ENCODE data around the gene ACADSB. TPM values are rescaled to one million over a fixed set of nuclear protein-coding genes. Genes with fewer than 3 reads are reported as not detected.
A peak's percentile ranks its signal among the peaks of the same experiment; 100 is the strongest.

The ACADSB gene
- total RNA-seq, 1 experiment from 2014 or later: 9.6 TPM

DNA sequence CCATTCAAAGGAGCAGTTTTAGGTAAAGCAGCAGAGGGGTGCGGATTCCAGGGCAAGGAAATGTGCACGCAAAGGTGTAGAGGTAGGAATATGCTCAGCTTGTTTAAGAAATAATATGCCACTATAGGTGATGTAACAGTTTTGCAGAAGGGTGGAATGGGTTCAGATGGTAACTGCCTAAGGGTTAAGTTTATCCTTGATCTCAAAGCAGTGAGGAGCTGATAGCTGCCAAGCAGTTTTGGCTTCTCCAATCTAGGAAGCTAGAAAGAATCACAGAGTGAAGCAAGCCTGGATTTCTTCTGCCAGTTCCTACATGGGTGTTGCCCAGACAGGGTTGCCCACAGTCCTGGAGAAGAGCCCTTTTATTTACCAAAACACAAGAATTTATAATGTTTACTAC is 6.0 kb downstream of the ACADSB start:
- DNase-seq: no peak
- H3K36me3 ChIP-seq: no peaks in the 10 kb centered on the region
- H3K27ac ChIP-seq: no peak overlapping the region
- H3K27me3 ChIP-seq: no peaks in the 10 kb centered on the region
- peaks cover under 1% of the 10 kb centered on the region; the same call in 1 of the 2 replicates for H3K4me1 ChIP-seq
- no peak overlapping the region for H3K4me3 ChIP-seq
- no peaks in the 10 kb centered on the region for H3K9me3 ChIP-seq (replicated peaks)

GRCh38 chr10:123016228-123016627 is 7.4 kb downstream of the ACADSB start:
- H3K36me3 ChIP-seq: no peaks in the 10 kb centered on the region
- no peaks in the 10 kb centered on the region for H3K4me1 ChIP-seq
- no peak for DNase-seq
- no peak overlapping the region for H3K27ac ChIP-seq
- no peaks in the 10 kb centered on the region for H3K27me3 ChIP-seq
- H3K9me3 ChIP-seq (replicated peaks): no peaks in the 10 kb centered on the region
- no peak overlapping the region for H3K4me3 ChIP-seq

DNA sequence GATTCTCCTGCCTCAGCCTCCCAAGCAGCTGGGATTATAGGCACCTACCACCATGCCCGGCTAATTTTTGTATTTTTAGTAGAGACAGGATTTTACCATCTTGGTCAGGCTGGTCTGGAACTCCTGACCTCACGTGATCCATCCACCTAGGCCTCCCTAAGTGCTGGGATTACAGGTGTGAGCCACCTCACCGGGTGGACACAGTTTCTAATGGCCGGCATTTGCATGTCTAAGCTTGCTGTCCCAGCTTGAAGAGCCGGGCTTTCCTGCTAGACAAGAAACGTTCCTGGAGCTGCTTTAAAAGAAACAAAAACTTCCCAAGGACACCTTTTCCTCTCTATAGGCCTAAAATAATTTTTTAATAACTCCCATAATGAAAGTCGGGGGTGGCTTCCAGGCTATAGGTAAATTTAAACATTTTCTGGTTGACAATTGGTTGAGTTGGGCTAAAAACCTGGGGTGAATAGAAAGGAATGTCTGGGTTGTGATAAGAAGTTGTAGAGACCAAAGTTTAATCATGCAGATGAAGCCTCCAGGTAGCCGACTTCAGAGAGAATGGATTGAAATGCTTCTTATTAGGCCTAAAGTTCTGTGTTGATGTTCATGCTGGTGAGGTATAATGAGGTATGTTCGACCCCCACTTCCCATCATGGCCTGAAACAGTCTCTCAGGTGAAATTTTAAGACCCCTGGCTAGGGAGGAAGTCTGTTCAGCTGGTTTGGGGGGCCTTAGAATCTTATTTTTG is 8.8 kb downstream of the ACADSB start:
- DNase-seq: no peak
- H3K27me3 ChIP-seq: no peaks in the 10 kb centered on the region
- no peaks in the 10 kb centered on the region for H3K36me3 ChIP-seq
- no peaks in the 10 kb centered on the region for H3K4me1 ChIP-seq
- no peak overlapping the region for H3K4me3 ChIP-seq
- H3K27ac ChIP-seq: no peak overlapping the region
- H3K9me3 ChIP-seq (replicated peaks): no peaks in the 10 kb centered on the region

GRCh38 chr10:123018531-123018930 is 9.7 kb downstream of the ACADSB start:
- H3K27me3 ChIP-seq: no peaks in the 10 kb centered on the region
- no peaks in the 10 kb centered on the region for H3K9me3 ChIP-seq (replicated peaks)
- no peak overlapping the region for H3K27ac ChIP-seq
- no peaks in the 10 kb centered on the region for H3K4me1 ChIP-seq
- DNase-seq: no peak
- H3K4me3 ChIP-seq: no peak overlapping the region
- H3K36me3 ChIP-seq: no peaks in the 10 kb centered on the region

DNA sequence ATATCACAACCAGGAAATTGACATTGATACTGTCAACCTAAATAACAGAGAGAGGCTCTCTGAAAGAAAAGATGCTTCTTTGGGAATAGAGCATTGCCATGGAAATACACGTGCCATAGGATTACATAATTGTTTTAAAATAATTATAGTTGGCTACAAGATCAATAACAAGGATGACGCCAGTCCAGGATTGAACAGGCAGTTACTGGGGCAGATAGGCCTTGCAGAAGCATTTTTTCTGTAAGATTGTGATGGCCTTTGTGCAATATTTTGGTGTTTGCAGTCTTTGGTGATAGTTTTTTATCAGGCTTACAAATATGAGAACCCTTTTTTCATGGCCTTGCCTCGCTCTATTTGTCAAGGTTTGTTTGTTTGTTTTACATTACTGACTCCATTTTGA is 10.5 kb downstream of the ACADSB start:
- DNase-seq: no peak
- no peaks in the 10 kb centered on the region for H3K9me3 ChIP-seq (replicated peaks)
- H3K4me1 ChIP-seq: no peaks in the 10 kb centered on the region
- H3K27ac ChIP-seq: no peak overlapping the region
- H3K27me3 ChIP-seq: no peaks in the 10 kb centered on the region
- no peak overlapping the region for H3K4me3 ChIP-seq
- H3K36me3 ChIP-seq: no peaks in the 10 kb centered on the region

GRCh38 chr10:123019941-123020703 is 11.3 kb downstream of the ACADSB start:
- H3K4me1 ChIP-seq: no peaks in the 10 kb centered on the region
- H3K27me3 ChIP-seq: no peaks in the 10 kb centered on the region
- no peak for DNase-seq
- no peak overlapping the region for H3K4me3 ChIP-seq
- no peak overlapping the region for H3K27ac ChIP-seq
- H3K9me3 ChIP-seq (replicated peaks): no peaks in the 10 kb centered on the region
- no peaks in the 10 kb centered on the region for H3K36me3 ChIP-seq

- H3K27me3 ChIP-seq: no peaks in the 10 kb centered on the region
- no peaks in the 10 kb centered on the region for H3K36me3 ChIP-seq
- no peak overlapping the region for H3K27ac ChIP-seq
- no peaks in the 10 kb centered on the region for H3K4me1 ChIP-seq
- no peaks in the 10 kb centered on the region for H3K9me3 ChIP-seq (replicated peaks)
- DNase-seq: peak in 1 of 2 experiments; percentile 10
- H3K4me3 ChIP-seq: no peak overlapping the region
Observed at GRCh38 chr10:123021517-123021916, 12.7 kb downstream of the ACADSB start.

DNA sequence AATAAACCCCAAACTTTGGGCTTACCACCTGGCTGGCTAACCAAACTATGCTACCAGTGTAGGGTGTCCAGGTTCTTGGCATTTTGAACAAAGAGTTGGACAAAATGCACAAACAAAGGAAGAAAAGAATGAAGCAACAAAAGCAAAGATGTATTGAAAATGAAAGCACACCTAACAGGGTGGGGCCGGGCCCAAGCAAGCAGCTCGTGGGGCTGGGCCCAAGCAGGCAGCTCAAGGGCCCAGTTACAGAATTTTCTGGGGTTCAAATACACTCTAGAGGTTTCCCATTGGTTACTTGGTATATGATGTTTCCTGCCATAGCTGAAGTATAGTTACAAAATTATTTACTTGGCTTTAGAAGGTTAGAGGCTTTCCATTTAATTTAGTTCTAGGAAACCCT is 15.7 kb downstream of the ACADSB start:
- DNase-seq: no peak
- Histone ChIP-seq H3K27me3 (no peaks in the 10 kb centered on the region), H3K4me3 (no peak overlapping the region), H3K4me1 (no peaks in the 10 kb centered on the region), H3K9me3 (replicated peaks) (no peaks in the 10 kb centered on the region), H3K27ac (no peak overlapping the region), H3K36me3 (no peaks in the 10 kb centered on the region)

- Histone ChIP-seq H3K27ac (no peak overlapping the region), H3K36me3 (no peaks in the 10 kb centered on the region), H3K4me3 (no peak overlapping the region), H3K4me1 (no peaks in the 10 kb centered on the region), H3K9me3 (replicated peaks) (no peaks in the 10 kb centered on the region), H3K27me3 (no peaks in the 10 kb centered on the region)
- no peak for DNase-seq
Observed at GRCh38 chr10:123026302-123026701, 17.5 kb downstream of the ACADSB start.

GRCh38 chr10:123027861-123028260 is 19.1 kb downstream of the ACADSB start:
- no peak for DNase-seq
- H3K27me3 ChIP-seq: no peaks in the 10 kb centered on the region
- H3K4me1 ChIP-seq: no peaks in the 10 kb centered on the region

DNA sequence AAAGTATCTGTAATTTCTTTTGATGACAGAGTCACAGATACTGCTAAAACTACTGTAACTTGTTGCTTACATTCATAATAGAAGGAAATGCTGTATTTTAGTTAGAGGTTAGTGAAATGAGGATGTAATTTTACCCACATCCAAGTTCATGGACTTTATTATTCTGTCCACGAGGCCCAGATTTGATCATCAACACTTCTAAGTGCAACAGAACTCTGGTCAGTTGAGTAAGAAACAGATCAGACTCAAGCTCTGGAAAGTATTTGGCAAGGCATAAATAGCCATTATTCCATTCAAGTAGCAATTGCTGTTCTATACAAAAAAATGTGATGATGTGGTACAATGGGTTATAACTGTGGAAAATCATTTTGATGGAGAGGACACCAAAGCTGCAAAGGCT is 22.3 kb downstream of the ACADSB start:
- no peaks in the 10 kb centered on the region for H3K27me3 ChIP-seq
- H3K9me3 ChIP-seq (replicated peaks): no peaks in the 10 kb centered on the region
- H3K4me3 ChIP-seq: no peak overlapping the region
- no peak overlapping the region for H3K27ac ChIP-seq
- H3K4me1 ChIP-seq: no peaks in the 10 kb centered on the region
- no peak for DNase-seq
- no peaks in the 10 kb centered on the region for H3K36me3 ChIP-seq

More at GRCh38 chr10:123027861-123028260, 19.1 kb downstream of the ACADSB start:
- no peak overlapping the region for H3K4me3 ChIP-seq
- H3K27ac ChIP-seq: no peak overlapping the region
- no peaks in the 10 kb centered on the region for H3K36me3 ChIP-seq
- no peaks in the 10 kb centered on the region for H3K9me3 ChIP-seq (replicated peaks)

- Histone ChIP-seq H3K27me3 (no peaks in the 10 kb centered on the region), H3K4me3 (no peak overlapping the region), H3K36me3 (no peaks in the 10 kb centered on the region), H3K9me3 (replicated peaks) (no peaks in the 10 kb centered on the region), H3K27ac (no peak overlapping the region), H3K4me1 (no peaks in the 10 kb centered on the region)
- no peak for DNase-seq
Observed at GRCh38 chr10:123034332-123034731, 25.5 kb downstream of the ACADSB start.

DNA sequence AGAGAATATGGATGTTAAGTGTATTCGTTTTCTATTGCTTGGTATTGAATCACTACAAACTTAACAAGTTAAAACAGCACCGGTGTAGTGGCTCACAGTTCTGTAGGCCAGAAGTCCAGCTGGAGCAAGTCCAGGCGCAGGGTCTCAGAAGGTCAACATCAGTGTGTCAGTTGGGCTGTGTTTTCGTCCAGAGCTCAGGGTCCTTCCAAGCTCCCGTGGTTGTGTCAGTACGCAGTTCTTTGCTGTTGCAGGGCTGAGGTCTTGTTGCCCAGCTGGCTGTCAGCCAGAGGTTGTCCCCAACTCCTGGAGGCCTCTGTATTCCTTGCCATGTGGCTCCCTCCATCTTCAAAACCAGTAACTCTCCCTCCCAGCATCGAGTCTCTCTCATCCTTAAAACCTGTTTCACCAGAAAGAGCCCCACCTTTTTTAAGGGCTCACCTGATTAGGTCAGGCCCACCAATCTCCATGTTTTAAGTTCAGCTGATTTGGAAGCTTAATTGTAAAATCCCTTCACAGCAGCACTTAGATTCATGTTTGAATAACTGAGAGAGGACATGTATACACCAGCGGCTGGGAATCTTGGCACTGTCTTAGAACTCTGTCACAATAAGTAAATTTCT is 26.8 kb downstream of the ACADSB start:
- Histone ChIP-seq H3K27me3 (no peaks in the 10 kb centered on the region), H3K27ac (no peak overlapping the region), H3K4me3 (no peak overlapping the region)

GRCh38 chr10:123038782-123039631 is 30.2 kb downstream of the ACADSB start:
- no peaks in the 10 kb centered on the region for H3K36me3 ChIP-seq
- H3K4me3 ChIP-seq: no peak overlapping the region
- peak in 1 of 2 experiments; percentile 23 for DNase-seq

More for the DNA sequence above, 26.8 kb downstream of the ACADSB start:
- H3K9me3 ChIP-seq (replicated peaks): no peaks in the 10 kb centered on the region
- H3K4me1 ChIP-seq: no peaks in the 10 kb centered on the region
- H3K36me3 ChIP-seq: no peaks in the 10 kb centered on the region
- DNase-seq: no peak

GRCh38 chr10:123039632-123039930 is 30.8 kb downstream of the ACADSB start:
- H3K4me1 ChIP-seq: no peaks in the 10 kb centered on the region
- no peaks in the 10 kb centered on the region for H3K27me3 ChIP-seq
- no peaks in the 10 kb centered on the region for H3K36me3 ChIP-seq
- no peak for DNase-seq
- H3K27ac ChIP-seq: no peak overlapping the region
- no peaks in the 10 kb centered on the region for H3K9me3 ChIP-seq (replicated peaks)
- no peak overlapping the region for H3K4me3 ChIP-seq

More at GRCh38 chr10:123038782-123039631, 30.2 kb downstream of the ACADSB start:
- Histone ChIP-seq H3K27ac (no peak overlapping the region), H3K27me3 (no peaks in the 10 kb centered on the region), H3K4me1 (no peaks in the 10 kb centered on the region), H3K9me3 (replicated peaks) (no peaks in the 10 kb centered on the region)
